ENCODE measurements around the gene NSUN7. TPM values are rescaled to one million over a fixed set of nuclear protein-coding genes. Genes with fewer than 3 reads are reported as not detected.

NSUN7 gene
- total RNA-seq, 2 donors from 2014 or later = 8.6 to 9.9 TPM

GRCh38 chr4:40837094-40837870 is 87.5 kb downstream of the NSUN7 start:
- intact Hi-C loops (cut with DNase I, micrococcal nuclease) = no loop called here
- DNase-seq (peak in 1 of 2 donors; percentile 38), ATAC-seq (no peak)

GRCh38 chr4:40838742-40839141 is 89.0 kb downstream of the NSUN7 start:
- no peak for ATAC-seq
- DNase-seq = no peak
- intact Hi-C loops (cut with DNase I, micrococcal nuclease) = no loop called here

GRCh38 chr4:40840255-40840984 is 90.7 kb downstream of the NSUN7 start:
- intact Hi-C loops (cut with DNase I, micrococcal nuclease) = no loop called here
- DNase-seq (no peak), ATAC-seq (no peak)

- DNase-seq (peak; percentile 69 to 87), ATAC-seq (peak; percentile 85)
- intact Hi-C loops (cut with DNase I, micrococcal nuclease) = no loop called here
Observed at GRCh38 chr4:40840985-40841571, 91.3 kb downstream of the NSUN7 start.

- DNase-seq (no peak), ATAC-seq (no peak)
- intact Hi-C loops (cut with DNase I, micrococcal nuclease) = no loop called here
Observed at GRCh38 chr4:40842318-40842717, 92.6 kb downstream of the NSUN7 start.

GRCh38 chr4:40842725-40843423 is 93.1 kb downstream of the NSUN7 start:
- no peak for ATAC-seq
- DNase-seq = no peak
- intact Hi-C loops (cut with DNase I, micrococcal nuclease) = no loop called here

- intact Hi-C loops (cut with DNase I, micrococcal nuclease) = no loop called here
- peak; percentile 26 for ATAC-seq
Observed at GRCh38 chr4:40843696-40844095, 93.9 kb downstream of the NSUN7 start.

GRCh38 chr4:40844261-40844660 is 94.5 kb downstream of the NSUN7 start:
- no peak for DNase-seq
- intact Hi-C loops (cut with DNase I, micrococcal nuclease) = no loop called here
- no peak for ATAC-seq

More at GRCh38 chr4:40843696-40844095, 93.9 kb downstream of the NSUN7 start:
- DNase-seq = no peak

- intact Hi-C loops (cut with DNase I, micrococcal nuclease) = no loop called here
- DNase-seq (no peak), ATAC-seq (no peak)
Observed at GRCh38 chr4:40845154-40845835, 95.5 kb downstream of the NSUN7 start.

- intact Hi-C loops (cut with DNase I, micrococcal nuclease) = no loop called here
- ATAC-seq (no peak), DNase-seq (no peak)
Observed at GRCh38 chr4:40846532-40846931, 96.8 kb downstream of the NSUN7 start.

GRCh38 chr4:40848251-40848650 is 98.5 kb downstream of the NSUN7 start:
- DNase-seq = no peak
- intact Hi-C loops (cut with DNase I, micrococcal nuclease) = no loop called here
- no peak for ATAC-seq

GRCh38 chr4:40848940-40849339 is 99.2 kb downstream of the NSUN7 start:
- intact Hi-C loops (cut with DNase I, micrococcal nuclease) = no loop called here
- ATAC-seq (no peak), DNase-seq (no peak)

- DNase-seq (no peak), ATAC-seq (no peak)
- intact Hi-C loops (cut with DNase I, micrococcal nuclease) = no loop called here
Observed at GRCh38 chr4:40850496-40850895, 100.7 kb downstream of the NSUN7 start.

- DNase-seq (no peak), ATAC-seq (no peak)
- intact Hi-C loops (cut with DNase I, micrococcal nuclease) = no loop called here
Observed at GRCh38 chr4:40856277-40856839, 106.6 kb downstream of the NSUN7 start.

- intact Hi-C loops (cut with DNase I, micrococcal nuclease) = no loop called here
- DNase-seq (peak; percentile 51 to 76), ATAC-seq (peak; percentile 100)
Observed at GRCh38 chr4:40856840-40857362, 107.1 kb downstream of the NSUN7 start.

- no peak for ATAC-seq
- no peak for DNase-seq
- intact Hi-C loops (cut with DNase I, micrococcal nuclease) = no loop called here
Observed at GRCh38 chr4:40857956-40858355, 108.2 kb downstream of the NSUN7 start.

- DNase-seq (no peak), ATAC-seq (no peak)
- intact Hi-C loops (cut with DNase I, micrococcal nuclease) = no loop called here
Observed at GRCh38 chr4:40858962-40859361, 109.2 kb downstream of the NSUN7 start.
